Dedifferentiated amniotic fluid mesenchymal stem cell (primary cell): ENCODE results near the gene ITLN2.
A peak's percentile ranks its signal among the peaks of the same experiment; 100 is the strongest.
"Not testable (repeated sequence)": the region's sequence is repeated elsewhere in the genome, so short reads cannot be mapped to it uniquely, and the experiment has no call there.

Source experiments
- DNase-seq: peaks from one replicate; pipeline ENCODE4 v3.0.0-alpha.2; 2016; ENCODE audit errors: extremely low spot score

The ITLN2 gene

DNA sequence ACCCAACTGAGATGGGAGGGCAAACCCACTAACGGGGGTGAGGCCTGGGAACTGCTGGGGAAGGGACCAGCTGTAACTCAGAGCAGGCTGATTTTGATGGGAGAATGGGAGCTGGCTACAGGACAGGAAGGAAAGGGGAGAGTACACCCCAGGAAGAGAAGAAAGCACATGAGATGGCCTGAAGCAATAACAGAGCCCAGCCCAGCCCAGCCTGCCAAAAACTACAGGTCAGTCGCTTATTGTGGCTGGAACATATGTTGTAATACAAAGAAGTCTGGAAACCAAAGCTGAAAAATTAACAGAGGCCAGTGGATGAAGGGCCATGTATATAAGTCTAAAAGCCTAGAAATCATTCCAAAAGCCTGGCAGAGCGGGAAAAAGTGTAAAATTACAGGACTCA is 1.6 kb downstream of the ITLN2 start:
- no peak for DNase-seq

DNA sequence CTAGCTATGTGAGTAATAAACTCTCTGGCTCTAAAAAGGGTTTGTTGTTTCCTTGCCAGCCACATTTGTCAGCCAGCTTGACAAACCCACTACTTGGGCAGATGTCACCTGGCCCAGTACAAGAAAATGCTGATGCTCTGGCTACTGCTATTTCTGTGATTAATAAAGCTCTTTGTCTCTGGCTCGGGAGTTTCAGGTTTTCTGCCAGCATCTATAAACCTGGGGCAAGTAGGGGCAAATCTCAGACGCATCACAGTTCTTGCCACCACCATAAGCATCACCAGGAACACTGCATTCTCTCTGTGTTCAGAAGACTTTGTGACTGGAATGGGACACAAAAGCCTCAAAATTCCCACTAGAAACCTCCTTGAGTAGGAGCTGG is 2.5 kb downstream of the ITLN2 start:
- DNase-seq = no peak

DNA sequence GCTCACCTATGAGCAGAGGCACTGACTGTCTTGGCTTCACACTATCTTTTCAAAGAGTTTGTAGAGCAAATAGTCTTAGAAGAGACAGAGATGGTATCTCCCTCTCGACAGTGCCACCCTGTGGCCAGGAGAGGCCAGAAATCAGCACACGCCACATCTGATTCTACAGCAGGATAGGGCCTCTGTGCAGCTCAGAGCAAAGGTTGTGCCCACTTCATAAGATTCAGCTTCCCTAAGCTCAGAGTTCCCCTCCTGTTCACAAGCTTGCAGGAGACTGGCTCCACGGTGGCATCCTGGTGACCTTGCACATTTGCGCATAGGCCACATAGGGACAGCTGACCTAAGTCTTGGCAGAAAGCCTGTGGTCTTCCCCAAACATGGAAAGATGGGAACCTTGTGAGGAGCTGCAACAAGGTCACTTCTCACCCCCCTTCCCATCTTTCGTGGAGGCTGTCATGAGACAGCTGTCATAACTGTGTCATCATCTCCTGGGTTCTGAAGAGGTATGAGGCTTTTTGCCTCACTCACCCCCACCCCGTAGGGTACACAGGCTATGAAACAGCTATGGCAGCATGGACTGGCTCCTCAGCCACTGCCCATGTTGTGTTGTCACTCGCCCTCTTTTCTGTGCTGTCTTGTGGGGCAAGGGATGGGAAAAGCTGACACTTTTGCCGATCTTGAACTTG is 3.0 kb downstream of the ITLN2 start:
- peak; percentile 20 for DNase-seq

DNA sequence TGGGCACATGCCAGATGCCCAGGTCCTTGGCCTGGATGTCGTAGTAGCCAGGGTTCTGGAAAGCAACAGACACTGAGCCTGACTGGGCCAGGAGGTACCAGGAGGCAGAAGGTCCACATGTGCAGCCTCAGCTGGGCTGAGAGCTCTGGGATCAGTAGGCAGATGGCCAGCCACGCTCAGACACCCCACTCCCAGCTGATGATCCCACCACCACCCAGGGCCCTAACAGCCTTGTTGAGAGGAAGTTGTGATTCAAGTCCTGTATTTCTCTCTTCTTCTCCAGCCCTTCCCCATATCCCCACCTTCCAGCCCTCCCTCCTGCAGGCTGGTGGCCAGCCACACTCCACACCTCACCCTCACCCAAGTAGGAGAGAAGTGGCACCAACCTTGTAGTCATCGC is 4.0 kb downstream of the ITLN2 start:
- DNase-seq = no peak

DNA sequence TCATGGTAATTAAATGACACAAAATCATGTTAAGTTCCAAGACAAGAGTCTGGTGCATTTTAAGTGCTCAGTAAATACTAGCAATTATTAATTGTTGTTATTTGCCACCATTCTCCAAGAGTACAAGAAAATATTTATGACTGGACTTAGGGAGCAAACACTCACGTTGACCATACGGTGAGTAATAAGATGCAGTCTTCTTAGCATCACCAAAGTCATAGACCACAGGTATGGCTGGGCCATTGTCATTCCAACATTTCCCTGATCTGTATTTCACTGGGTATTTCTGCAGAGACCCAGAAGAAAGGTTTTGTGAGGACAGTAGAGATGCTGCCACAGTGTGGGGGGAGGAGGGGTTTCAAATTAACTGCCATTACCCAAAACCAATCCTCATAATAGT is 4.7 kb downstream of the ITLN2 start:
- DNase-seq = no peak

DNA sequence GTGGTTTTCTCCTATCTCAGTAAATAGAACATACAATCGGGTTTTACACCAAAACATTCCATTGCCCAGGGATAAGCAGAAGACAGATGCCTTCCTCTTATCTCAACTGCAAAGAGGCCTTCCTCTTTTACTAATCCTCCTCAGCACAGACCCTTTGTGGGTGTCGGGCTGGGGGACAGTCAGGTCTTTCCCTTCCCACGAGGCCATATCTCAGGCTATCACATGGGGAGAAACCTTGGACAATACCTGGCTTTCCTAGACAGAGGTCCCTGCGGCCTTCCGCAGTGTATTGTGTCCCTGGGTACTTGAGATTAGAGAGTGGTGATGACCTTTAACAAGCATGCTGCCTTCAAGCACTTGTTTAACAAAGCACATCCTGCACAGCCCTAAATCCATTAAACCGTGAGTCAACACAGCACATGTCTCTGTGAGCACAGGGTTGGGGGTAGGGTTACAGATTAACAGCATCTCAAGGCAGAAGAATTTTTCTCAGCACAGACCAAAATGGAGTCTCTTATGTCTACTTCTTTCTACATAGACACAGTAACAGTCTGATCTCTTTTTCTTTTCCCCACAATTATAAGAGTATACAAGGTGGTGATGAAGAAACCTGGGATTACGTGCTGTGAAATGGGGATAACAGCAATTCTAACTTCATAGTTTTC is 5.3 kb downstream of the ITLN2 start:
- not testable (repeated sequence) for DNase-seq

DNA sequence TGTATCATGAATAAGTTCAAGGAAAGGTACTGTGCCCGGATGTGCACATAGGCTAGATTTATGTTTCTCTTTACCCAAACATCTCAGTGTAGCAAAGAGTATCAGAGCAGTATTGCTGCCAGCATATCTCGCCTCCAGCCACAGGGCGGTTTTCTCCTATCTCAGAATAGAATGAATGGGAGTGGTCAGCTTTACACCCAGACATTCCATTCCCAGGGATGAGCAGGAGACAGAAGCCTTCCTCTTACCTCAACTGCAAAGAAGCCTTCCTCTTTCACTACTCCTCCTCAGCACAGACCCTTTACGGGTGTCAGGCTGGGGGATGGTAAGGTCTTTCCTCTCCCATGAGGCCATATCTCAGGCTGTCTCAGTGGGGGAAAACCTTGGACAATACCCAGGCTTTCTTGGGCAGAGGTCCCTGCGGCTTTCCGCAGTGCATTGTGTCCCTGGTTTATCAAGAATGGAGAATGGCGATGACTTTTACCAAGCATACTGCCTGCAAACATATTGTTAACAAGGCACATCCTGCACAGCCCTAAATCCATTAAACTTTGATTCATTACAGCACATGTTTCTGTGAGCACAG is 7.3 kb downstream of the ITLN2 start:
- DNase-seq = not testable (repeated sequence)

DNA sequence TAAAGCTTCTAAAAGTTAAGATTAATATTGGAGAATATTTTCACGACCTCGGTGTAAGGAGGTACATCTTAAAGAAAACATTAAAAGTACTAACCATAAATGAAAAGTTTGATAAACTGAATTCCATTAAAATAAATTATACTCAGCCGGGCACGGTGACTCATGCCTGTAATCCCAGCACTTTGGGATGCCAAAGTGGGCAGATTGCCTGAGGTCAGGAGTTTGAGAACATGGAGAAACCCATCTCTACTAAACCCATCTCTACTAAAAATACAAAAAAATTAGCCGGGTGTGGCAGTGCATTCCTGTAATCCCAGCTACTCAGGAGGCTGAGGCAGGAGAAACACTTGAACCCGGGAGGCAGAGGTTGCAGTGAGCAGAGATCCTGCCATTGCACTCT is 8.7 kb downstream of the ITLN2 start:
- not testable (repeated sequence) for DNase-seq

DNA sequence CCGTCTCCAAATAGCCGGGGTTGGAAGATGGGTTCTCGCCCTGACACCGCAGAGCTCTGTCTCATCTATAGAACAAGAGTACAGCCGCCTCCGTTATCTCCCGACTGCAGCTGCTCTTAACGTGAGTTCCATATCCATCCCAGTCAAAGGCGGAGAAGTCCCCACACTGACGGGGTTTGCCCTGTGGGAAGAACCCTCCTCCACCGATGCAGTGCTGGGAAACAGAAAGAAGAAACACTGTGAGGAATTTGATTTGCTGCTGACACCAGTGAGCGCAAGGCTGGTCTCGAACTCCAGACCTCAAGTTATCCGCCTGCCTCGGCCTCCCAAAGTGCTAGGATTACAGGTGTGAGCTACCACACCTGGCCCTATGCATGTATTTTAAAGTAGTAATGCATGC is 9.5 kb downstream of the ITLN2 start:
- no peak for DNase-seq

DNA sequence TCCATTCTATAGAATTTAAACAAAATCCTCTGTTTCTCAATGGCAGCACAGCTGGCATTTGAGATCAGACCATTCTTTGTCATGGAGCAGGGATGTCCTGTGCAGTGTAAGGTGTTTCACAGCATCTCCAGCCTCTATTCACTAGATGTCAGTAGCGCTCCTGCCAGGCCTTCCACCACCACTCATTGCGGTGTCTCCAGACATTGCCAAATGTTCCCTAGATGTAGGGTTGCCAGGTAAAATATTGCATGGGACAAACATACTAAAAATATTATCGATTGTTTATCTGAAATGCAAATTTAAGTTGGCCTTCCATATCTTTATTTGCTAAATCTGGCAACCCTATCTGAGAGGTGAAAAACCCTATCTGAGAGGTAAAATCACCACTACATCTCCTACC is 11.7 kb downstream of the ITLN2 start:
- no peak for DNase-seq

DNA sequence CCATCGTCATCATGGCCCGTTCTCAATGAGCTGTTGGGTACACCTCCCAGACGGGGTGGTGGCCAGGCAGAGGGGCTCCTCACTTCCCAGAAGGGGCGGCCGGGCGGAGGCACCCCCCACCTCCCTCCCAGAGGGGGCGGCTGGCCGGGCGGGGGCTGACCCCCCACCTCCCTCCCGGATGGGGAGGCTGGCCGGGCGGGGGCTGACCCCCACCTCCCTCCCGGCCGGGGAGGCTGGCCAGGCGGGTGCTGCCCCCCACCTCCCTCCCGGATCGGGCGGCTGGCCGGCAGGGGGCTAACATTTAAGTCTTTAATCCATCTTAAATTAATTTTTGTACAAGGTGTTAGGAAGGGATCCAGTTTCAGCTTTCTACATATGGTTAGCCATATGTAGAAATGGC is 17.9 kb downstream of the ITLN2 start:
- DNase-seq = not testable (repeated sequence)

DNA sequence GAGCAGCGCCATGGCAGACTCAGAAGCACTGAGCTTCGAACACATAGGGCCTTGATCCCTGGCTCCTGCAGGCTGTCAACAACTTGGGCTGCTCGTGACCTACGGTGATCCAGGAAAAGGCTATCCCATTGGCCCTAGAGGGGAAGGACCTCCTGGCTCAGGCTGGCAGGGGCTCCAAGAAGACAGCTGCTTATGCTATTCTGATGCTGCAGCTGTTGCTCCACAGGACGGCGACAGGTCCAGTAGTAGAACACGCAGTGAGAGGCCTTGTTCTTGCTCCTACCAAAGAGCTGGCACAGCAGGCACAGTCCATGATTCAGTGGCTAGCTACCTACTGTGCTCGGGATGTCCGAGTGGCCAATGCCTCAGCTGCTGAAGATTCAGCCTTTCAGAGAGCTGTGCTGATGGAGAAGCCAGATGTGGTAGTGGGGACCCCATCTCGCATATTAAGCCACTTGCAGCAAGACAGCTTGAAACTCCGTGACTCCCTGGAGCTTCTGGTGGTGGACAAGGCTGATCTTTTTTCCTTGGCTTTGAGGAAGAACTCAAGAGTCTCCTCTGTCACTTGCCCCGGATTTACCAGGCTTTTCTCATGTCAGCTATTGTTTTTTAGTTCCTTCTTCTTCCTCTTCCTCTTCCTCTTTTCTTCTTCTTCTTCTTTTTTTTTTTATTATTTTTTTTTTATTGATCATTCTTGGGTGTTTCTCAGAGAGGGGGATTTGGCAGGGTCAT is 18.9 kb downstream of the ITLN2 start:
- no peak for DNase-seq

DNA sequence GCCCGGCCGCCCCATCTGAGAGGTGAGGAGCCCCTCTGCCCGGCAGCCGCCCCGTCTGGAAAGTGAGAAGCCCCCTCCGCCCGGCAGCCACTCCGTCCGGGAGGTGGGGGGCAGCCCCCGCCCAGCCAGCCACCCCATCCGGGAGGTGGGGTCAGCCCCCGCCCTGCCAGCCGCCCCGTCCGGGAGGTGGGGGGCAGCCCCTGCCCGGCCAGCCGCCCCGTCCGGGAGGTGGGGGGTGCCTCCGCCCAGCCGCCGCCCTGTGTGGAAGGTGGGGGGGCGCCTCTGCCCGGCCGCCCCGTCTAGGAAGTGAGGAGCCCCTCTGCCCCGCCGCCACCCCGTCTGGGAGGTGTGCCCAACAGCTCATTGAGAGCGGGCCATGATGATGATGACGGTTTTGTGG is 21.3 kb downstream of the ITLN2 start:
- DNase-seq = not testable (repeated sequence)

DNA sequence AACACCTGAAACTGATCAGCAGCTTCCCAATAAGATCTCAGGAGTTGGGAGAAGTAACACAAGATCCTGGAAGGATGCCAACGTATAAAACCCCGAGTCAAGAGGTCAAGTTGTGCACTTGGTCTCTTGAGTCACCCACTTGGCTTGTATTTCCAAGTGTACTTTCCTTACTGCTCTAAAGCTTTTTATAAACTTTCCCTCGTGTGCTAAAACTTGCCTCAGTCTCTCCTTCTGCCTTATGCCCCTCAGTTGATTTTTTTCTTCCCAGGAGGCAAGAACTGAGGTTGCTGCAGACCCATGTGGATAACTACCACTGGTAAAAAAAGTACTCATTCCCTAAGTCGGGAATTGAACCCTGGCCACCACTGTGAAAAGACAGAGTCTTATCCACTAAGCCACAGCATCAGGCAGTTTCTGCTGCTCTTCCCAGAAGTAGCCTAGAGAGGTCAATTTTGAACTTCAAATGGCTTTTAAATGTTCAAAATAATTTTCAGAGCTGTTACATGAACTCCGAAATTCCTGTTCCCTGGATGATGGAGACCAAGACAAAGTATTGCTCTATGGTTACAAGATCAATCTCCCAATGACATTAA is 28.9 kb downstream of the ITLN2 start:
- no peak for DNase-seq

DNA sequence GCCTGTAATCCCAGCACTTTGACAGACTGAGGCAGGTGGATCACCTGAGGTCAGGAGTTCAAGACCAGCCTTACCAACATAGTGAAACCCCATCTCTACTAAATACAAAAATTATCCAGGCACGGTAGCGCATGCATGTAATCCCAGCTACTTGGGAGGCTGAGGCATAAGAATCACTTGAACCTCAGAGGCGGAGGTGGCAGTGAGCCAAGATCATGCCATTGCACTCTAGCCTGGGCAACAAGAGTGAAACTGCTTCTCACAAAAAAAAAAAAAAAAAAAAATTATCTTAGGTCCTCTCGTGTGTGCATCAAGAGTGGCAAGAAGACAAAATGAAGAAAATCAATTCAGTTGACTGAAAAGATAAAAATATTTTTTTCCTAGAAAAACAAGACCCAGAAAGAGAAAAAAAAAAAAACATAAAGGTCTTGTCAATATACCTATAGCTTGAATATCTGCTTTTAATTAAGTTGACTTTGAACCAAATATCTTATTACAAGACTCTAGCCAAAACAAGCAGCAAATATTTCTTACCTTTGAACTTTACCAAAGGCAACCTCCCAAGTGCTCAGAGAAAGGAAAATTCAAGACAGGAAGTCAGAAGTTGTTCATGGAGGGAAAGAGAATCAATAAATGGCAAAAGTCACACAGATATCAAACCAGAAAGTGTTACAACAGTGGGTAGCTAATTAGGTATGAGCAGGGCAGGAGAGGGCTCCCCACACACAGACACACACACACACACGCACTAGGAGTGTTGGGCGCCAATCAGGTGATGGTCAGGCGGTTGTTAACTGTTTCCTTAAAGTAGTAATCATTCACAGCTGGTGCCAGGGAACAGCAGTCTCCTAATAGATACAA is 29.6 kb downstream of the ITLN2 start:
- no peak for DNase-seq

DNA sequence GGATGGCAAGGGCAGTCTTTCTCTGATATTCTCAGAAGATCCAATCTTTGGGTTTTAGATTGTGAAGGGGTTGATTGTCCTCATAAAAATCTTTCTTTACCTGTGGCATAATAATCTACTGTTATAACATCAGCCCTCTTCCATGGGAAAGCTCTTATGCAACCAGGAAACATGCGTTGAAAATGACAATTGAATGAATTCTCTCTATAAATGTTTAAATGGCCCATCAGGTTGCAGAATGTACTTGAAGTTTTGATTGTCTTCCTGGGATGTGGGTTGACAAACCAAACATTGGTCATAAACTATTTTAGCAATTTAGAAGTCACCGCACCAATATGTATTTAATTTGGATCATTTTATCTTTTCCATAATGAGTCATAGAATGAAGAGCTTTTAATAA is 37.9 kb downstream of the ITLN2 start:
- DNase-seq = no peak

DNA sequence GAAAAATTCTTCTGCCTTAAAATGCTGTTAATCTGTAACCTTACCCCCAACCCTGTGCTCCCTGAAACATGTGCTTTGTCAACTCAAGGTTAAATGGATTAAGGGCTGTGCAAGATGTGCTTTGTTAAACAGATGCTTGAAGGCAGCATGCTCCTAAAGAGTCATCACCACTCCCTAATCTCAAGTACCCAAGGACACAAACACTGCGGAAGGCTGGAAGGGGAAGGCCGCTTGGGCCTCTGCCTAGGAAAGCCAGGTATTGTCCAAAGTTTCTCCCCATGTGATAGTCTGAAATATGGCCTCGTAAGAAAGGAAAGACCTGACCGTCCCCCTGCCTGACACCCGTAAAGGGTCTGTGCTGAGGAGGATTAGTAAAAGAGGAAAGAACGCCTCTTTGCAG is 41.4 kb downstream of the ITLN2 start:
- not testable (repeated sequence) for DNase-seq

DNA sequence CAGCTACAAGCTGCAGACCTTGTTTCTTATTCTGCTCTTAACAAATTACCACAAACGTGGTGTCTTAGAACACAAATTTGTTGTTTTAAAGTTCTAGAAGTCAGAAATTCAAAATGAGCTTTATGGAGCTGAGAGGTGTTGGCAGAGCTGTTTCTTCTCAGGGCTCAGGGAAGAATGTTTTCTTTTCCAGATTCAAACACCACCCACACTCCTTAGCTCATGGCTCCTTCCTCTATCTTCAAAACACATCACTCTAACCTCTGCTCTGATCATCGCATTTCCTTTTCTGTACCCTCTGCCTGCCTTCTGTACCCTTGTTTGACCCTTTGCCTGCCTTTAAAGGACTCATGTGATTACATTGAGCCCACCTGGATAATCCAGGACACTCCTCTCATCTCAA is 42.7 kb downstream of the ITLN2 start:
- no peak for DNase-seq

DNA sequence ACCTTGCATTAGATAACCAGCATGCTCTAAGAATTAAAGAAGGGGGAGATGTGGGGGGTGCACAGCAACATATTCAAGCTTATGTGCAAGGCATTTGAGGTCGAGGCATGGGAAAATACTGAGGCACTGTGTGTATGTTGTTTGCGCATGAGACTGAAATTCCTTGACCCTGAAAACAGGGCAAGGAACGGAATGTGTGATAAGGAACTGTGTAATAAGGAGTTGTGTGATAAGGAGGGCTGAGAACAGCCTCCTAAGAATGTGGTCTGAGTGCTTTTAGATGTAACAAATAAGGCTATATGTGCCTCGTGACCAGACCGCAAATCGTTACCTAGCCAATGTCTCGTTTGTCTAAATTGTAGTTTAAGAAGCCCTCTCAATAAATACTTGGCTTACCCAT is 43.2 kb downstream of the ITLN2 start:
- DNase-seq = no peak

DNA sequence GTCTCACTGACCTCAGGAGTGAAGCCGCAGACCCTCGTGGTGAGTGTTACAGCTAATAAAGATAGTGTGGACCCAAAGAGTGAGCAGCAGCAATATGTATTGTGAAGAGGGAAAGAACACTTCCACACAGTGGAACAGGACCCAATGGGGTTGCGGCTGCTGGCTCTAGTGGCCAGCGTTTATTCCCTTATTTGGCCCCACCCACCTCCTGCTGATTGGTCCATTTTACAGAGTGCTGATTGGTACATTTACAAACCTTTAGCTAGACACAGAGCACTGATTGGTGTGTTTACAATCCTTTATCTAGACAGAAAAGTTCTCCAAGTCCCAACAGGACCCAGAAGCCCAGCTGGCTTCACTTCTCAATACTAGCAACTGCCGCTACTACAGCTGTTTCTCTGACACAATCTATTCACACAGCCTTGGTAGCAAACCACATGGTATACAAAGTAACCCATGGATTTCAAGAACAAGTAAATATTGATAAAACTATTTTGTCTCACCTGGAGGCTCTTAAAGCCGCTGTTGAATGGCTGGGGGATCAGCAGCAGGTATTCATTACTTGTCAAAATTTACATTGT is 44.3 kb downstream of the ITLN2 start:
- no peak for DNase-seq

DNA sequence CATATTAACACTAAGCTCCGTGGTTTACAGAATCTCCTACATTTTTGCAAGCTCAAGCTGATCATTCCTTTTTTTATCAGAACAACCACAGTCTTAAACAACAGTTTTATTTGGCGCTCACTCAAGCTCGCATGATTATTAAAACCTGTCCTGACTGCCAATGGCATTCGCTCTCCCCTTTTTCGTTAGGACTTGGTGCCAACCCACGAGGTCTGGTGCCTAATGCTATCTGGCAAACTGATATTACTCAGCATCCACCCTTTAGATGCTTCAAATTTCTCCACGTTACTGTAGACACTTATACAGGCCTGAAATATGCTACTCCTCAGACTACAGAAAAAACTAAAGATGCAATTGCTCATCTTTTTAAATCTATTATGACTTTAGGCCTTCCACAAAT is 46.6 kb downstream of the ITLN2 start:
- DNase-seq = no peak
